NAMALWA (cell line): ENCODE measurements around the gene TTC28.

Experiments used
- DNase-seq: peaks from one replicate; pipeline ENCODE4 v3.0.0-alpha.2; 2015; ENCODE audit warnings: low spot score

TTC28 gene

GRCh38 chr22:28440592-28441390 lies 238.8 kb downstream of the TTC28 start:
- peak; percentile 9 for DNase-seq

GRCh38 chr22:28438183-28438768 lies 241.4 kb downstream of the TTC28 start:
- no peak for DNase-seq

GRCh38 chr22:28435982-28436381 lies 243.7 kb downstream of the TTC28 start:
- DNase-seq, result no peak

- DNase-seq, result no peak
Measured at GRCh38 chr22:28435140-28435768, 244.4 kb downstream of the TTC28 start.

GRCh38 chr22:28430466-28431025 lies 249.1 kb downstream of the TTC28 start:
- no peak for DNase-seq

- no peak for DNase-seq
Measured at GRCh38 chr22:28429711-28430110, 249.9 kb downstream of the TTC28 start.

- no peak for DNase-seq
Measured at GRCh38 chr22:28428271-28428670, 251.4 kb downstream of the TTC28 start.

- no peak for DNase-seq
Measured at GRCh38 chr22:28426346-28427132, 253.1 kb downstream of the TTC28 start.

GRCh38 chr22:28425211-28425610 lies 254.4 kb downstream of the TTC28 start:
- no peak for DNase-seq

- DNase-seq, result no peak
Measured at GRCh38 chr22:28424427-28425080, 255.1 kb downstream of the TTC28 start.

GRCh38 chr22:28419919-28420318 lies 259.7 kb downstream of the TTC28 start:
- DNase-seq, result no peak

GRCh38 chr22:28418008-28418407 lies 261.6 kb downstream of the TTC28 start:
- DNase-seq, result no peak

GRCh38 chr22:28417431-28417830 lies 262.2 kb downstream of the TTC28 start:
- no peak for DNase-seq

- no peak for DNase-seq
Measured at GRCh38 chr22:28414913-28415312, 264.7 kb downstream of the TTC28 start.

- no peak for DNase-seq
Measured at GRCh38 chr22:28413612-28414399, 265.8 kb downstream of the TTC28 start.

- no peak for DNase-seq
Measured at GRCh38 chr22:28412109-28412508, 267.5 kb downstream of the TTC28 start.

- DNase-seq, result no peak
Measured at GRCh38 chr22:28411125-28411524, 268.5 kb downstream of the TTC28 start.

GRCh38 chr22:28410050-28410816 lies 269.4 kb downstream of the TTC28 start:
- DNase-seq, result no peak

GRCh38 chr22:28408709-28409108 lies 270.9 kb downstream of the TTC28 start:
- no peak for DNase-seq

GRCh38 chr22:28407645-28408044 lies 272.0 kb downstream of the TTC28 start:
- no peak for DNase-seq
